Skin of body (tissue), 2 donors: ENCODE measurements around the gene SLC6A5. TPM values are rescaled to one million over a fixed set of nuclear protein-coding genes. Genes with fewer than 3 reads are reported as not detected.
A peak's percentile ranks its signal among the peaks of the same experiment; 100 is the strongest.

Experiments
- DNase-seq: peaks from one replicate; lab custom pipeline; 2025; lab: John Stamatoyannopoulos, UW
- total RNA-seq: library from RNA; depleted of rRNA; stranded (reverse); fragments of >200 nt; gene quantifications from one replicate; pipeline ENCODE4 v1.2.3, GENCODE V29; 2014

SLC6A5 gene
- total RNA-seq, 1 donor from 2014 or later: not detected

DNA sequence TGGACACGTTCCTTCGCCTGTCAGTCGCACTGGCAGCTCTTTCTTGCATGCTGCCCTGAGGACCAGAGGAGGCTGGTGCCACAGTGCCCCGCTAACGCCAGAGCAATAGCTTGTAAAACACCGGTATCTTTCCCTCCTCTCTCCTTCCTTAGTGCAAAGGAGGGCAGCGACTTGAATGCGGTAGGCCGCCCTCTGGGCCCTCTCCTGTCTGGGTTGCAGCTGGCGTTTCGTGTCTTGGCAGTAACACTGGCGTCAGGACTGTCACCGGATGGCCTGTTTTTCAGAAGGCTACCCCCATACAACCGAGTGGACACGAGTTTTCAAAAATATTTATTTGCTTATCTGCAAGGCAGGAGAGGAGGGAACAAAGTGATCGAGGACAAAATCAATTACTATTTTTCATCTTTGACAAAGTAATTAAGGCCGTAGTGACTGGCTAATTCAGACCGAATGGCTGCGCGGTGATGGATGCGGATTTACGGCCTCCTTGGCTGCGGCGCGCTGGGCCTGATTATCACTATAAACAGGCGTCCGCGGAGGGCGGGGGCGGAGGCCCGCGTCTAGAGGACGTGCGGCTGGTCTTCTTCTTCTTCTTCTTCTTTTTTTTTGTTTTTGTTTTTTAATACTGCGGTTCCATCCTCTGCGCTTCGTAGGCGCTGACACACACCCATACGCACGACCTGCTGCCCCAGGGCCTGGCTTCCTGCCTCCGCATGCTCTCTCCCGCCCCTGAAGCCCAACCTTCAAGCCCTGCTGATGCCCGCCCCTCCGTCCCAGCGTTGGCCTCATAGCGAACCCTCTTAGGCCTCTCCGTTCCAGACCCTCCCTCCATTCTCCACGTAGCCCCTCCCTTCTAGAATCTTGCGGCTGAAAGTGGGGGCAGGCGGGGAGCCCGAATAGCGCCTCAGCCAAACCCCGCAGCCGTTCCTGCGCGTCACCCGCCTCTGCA lies 2.9 kb upstream of the SLC6A5 start:
- no peak for DNase-seq

DNA sequence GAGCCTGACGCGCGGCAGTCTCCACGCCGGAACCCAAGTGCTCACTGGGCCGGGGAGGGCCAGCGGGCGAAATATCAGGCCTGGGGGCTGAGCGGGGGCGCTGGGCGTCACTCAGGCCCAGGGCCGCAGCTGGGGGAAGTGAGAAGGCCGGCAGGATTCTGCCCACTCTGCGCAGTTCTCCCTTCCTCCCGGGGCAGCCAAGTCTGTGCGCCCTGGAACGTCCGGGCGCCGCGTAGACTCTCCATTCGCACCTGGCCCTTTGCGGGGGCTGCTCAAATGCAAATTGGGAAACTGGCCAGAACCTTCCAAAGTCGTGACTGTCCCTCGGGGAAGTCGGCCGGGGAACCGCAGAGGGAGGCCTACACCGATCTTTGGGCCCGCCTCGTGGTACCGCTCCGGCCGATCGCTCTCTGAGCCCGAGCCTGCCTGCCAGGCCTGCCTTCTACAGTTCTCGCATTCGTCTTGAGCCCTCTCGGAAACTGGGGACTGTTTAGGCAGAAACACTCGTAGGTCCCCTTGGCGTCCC lies 2.2 kb upstream of the SLC6A5 start:
- DNase-seq: no peak

DNA sequence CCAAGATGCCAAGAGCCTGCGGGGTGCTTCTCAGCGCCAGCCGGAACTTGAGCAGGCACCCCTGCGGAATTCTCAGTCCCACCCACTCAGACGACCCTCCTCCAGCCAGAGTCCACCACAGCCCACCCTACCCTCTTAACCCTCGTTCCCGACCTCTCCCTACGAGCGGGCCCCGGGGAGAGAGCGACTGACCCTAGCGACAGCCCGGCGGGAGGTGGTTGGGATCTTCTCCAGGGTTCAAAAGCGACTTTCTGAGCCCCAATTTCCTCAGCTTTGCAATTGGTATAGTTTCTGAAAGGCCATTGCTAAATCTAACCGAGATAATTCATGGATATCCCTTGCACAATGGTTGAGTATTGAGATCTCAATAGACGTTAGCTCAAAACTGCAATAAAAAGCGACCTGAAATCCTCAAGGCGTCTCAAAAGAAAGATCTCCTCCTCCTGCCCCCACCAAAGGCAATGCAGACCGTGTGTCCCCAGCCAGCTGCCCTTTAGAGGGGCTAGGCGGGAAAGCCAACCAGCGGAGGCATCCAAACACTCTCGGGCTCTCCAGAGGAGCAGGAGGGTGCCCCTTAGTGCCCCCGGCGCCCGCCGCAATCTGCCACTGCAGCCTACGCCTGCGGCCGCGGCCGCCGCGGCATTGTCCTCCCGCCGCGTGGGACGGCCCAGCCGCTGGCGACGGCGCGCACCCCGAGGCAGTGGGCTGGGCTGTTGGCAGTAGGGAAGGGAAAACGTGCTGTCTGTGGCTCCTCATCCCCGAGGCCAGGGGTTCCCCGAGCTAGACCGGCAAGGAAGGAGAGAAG lies 1.5 kb upstream of the SLC6A5 start:
- DNase-seq: no peak

DNA sequence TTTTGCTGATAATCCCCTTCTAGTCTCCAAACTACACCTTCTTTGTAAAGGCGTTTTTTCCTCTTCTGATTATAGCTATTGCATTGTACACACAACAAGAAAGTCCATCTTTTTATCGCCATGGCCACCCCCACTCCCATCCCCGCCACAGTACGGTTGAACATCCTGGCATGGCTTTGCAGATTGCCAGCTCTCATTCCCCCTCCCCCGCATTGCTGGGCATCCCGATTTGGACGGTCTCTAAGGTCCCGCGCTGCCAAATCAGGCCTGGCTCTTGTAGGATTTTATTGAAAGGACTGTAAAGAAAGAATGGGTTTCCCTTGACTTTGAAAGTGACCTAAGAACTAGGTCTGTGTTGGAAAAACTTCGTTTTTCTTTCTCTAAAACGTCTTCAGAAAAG lies 916 bp upstream of the SLC6A5 start:
- DNase-seq: no peak

DNA sequence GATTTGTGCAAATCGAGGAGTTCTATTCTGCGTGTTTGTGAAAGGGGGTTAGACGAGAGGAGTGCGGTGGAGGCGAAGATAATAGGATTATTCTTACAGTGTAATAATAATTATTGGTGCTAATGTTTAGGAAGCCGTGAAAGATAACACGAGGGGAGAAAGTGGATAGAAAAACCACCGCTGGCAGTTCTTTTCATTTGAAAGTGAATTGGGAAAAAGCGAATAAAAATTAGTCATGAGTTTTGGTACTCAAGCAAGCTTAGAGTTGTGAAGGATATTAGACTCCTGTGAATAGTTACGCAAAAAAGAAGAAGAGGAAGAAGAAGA lies 575 bp downstream of the SLC6A5 start:
- no peak for DNase-seq

DNA sequence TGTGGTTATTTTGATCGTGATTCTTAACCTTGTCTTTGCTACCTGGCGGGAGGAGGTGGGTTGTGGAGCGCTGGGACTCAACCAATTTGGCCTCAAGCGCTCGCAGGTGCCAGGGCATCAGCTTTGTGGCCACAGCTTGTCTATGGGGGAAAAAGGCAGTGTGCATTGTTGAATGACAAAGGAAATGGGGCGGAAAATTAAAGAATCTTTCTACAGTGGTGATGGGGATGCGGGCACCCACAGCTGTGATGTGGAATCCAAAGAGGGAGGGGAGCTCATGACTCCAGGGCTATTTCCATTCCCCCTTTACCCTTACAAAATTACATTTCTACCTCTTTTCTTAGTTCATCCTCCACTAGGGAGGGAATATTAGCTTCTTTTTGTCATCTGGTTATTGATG lies 1.1 kb downstream of the SLC6A5 start:
- no peak for DNase-seq

DNA sequence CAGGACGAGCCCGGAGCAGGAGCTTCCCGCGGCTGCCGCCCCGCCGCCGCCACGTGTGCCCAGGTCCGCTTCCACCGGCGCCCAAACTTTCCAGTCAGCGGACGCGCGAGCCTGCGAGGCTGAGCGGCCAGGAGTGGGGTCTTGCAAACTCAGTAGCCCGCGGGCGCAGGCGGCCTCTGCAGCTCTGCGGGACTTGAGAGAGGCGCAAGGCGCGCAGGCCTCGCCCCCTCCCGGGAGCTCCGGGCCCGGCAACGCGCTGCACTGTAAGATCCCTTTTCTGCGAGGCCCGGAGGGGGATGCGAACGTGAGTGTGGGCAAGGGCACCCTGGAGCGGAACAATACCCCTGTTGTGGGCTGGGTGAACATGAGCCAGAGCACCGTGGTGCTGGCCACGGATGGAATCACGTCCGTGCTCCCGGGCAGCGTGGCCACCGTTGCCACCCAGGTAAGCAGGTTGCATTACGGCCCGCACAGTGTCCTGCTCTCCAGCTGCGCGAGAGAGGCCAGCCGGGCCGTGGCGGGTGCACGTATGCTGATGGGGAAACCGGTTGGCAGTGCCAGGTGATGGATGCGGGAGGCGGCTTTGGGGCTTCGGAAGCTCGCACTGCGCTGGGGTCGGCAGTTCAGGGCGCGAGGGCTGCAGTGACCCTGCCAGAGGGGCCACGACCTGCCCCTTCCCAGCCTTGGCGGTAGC lies 2.0 kb downstream of the SLC6A5 start:
- no peak for DNase-seq

DNA sequence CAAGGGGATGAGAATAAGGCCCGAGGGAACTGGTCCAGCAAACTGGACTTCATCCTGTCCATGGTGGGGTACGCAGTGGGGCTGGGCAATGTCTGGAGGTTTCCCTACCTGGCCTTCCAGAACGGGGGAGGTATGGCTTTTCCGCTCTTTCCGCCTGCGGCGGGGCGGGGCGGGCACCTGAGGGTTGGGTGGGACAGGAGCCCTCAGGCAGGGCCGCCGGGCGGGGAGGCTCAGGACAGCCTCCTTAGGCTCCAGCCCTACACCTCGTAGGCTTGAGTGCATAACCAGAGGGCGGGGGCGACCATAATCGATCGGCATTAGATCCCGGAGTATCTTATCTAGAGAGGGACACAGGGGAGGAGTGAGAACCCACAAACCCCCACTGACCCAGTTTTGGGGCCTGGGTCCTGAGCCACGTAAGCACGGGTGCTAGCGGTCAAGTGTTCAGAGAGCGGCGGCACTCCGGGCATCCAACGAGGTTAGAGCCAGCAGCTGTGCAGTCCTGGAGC lies 4.9 kb downstream of the SLC6A5 start:
- no peak for DNase-seq

DNA sequence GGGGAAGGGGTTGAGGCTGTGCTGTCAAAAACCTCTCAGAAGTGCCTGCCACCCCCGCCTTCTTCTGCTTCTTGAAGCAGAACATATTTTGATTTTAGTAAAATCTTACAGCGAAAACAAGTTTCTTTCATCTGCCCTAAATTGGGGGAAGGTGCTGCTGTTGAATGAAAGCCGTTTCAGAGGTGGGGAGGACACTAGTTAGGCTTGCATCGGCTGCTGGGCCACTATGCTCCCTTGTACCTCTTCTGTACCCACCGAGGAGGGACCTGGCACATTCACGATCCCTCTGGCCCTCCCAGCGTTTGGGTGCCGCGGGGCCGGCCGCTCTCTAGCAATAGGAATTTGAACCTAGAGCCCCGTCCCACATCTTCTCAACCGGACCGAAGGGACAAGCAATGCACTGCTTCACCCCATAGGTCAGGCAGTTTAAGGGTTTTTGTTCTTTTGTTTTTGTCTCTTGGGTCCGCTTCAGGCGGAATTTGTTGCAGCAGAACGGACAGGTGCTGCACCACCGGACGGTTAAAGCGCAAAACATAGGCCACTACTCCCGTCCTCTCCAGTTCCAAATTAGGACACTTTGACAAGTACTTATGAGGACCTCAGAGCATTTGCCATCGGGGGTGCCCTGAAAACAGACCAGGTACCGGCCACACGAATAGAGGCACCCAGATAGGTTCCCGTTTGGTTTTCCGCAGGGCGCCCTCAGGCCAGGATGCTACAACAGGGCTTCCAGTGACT lies 5.6 kb downstream of the SLC6A5 start:
- no peak for DNase-seq

DNA sequence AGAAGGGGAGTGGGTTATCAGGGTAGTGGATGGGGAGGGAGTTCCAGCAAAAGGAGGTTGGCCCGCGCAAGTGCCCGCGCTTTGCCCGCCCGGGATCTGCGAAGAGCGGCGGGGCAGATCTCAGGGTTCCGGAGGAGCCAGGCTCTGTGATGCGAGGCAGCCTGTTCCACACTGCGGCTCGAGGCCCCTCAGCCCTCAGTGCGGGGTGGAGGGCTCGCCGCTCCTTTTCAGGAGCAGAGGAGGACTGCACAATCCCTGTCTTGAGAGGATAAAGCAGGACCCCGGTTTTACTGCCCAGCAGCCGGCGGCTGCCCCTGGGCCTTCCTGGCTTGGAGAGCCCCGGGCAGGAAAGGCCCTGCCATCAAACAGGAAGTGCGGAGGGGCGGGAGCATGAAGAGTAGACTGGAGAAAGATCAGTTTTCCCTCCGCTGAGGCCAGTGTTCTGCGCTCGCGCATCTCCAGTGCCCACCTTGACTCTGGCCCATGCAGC lies 6.2 kb downstream of the SLC6A5 start:
- DNase-seq: no peak

DNA sequence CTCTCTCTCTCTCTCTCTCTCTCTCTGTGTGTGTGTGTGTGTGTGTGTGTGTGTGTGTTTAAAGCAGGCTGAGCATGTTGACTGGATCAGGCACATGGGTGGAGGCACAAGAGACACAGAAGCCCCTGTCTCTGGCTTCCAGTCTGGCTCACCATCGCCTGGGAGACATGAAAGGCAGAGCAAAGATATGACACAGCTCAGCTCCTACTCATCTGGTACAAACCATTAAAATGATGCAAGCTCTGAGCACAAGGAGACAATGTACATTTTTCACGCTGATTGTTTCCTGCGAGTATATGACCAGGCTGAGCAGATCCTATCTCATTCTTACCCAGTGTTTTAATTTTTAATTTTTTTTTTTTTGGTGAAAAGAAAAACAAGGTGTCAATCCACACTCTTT lies 9.5 kb downstream of the SLC6A5 start:
- no peak for DNase-seq

DNA sequence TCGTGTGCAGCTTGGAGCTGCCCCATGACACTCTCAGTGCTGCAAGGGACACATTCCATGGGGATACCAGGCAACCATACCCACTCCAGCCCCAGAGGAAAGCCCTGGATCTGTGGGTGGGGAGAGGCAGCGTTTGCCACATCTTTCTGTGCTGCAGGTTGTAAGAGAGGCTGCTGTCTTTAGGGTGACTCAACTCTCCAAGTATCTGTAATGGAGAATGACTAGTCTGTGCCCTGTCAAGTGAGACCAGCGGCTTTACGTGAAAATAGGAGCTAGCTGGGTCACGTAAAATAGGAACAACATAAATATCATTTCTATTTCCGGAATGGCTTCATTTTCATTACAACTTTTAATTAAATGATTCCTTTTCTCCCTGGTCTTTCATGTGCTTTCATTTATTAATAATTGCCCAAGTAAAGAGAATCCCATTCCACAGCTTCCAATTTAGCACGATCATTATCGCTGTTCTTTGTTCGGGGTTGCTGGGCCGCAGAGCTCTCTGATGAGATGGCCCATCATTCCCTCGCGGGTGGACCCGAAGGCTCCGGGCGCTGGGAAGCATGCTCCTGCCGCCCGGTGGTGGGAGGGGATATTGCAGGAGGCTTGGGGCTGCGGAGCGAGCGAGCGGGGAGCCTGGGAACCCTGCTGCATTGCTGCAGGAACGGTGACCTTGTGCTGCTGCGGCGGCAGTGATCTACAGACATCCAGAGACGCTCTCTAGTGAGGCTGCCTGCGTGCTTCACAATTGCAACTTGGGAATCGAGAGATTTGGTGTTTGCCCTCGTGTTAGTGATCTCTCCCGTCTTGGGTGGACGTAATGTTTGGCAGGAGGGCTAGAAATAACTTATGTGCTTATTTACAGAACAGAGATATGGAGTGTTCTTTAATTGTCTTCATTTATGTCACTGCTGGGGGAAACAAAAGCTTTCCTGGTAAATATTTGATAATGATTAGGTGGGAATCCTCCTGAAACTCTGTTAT lies 10.6 kb downstream of the SLC6A5 start:
- DNase-seq: peak; percentile 2

DNA sequence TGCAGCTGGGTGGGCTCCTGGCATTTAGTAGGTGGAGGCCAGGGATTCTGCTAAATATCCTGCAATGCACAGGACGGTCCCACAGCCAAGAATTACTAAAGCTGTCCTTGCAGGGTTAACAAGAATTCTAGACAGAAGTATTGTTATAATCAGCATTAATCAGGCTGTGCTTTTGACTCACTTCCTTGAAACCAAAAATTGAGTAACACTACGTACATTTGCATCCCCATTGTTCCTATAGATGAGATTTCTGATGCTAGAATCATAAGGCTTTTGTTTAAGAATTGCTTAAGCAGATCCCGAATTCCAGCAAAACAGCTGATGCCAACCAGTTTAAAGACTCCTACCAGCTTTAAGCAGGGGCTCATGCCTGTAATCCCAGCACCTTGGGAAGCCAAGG lies 11.4 kb downstream of the SLC6A5 start:
- DNase-seq: no peak

DNA sequence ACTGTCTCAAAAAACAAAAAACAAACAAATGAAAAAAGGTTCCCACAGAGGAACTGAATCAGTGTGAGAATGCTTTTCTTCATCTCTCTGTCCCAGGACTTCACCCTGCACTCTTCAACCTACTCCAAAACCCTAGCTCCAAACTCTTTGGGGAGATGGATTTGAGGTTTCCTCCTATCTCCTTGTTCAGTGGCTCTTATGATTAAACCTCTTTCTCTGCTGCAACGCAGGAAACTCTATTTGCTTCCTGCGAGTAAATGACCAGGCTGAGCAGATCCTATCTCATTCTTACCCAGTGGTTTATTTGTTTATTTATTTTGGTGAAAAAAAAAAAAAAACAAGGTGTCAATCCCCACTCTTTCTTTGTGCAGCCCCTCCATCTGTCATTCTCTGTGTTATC lies 12.0 kb downstream of the SLC6A5 start:
- no peak for DNase-seq

DNA sequence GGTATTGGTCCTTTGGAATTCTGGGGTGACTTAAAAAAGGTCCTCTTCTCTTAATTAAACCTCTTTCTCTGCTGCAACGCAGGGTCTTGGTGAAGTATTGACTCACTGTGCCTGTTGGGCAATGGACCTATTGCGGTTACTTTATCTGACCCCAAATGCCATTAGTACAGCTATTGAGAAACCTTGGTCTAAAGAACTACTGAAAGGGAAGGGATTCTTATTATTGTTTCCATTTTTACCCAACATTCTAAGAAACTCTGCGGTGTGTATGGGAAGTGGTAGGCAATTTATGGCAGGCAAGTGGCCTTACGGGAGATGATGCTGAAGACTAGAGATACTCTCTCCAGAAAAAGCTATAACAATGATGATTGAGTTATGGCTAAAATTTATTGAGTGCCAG lies 12.5 kb downstream of the SLC6A5 start:
- no peak for DNase-seq

DNA sequence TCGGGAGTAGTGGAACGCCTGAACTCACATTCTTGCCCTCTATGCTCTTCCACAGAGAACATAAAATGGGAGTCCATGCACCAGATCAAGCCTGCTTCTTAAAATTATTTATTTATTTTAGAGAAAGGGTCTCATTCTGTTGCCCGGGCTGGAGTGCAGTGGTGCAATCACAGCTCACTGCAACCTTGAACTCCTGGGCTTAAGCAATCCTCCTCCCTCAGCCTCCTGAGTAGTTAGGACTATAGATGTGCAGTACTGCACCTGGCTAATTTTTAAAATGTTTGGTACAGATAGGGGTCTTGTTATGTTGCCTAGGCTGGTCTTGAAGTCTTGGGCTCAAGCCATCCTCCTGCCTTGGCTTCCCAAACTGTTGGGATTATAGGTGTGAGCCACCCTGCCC lies 13.0 kb downstream of the SLC6A5 start:
- DNase-seq: no peak

DNA sequence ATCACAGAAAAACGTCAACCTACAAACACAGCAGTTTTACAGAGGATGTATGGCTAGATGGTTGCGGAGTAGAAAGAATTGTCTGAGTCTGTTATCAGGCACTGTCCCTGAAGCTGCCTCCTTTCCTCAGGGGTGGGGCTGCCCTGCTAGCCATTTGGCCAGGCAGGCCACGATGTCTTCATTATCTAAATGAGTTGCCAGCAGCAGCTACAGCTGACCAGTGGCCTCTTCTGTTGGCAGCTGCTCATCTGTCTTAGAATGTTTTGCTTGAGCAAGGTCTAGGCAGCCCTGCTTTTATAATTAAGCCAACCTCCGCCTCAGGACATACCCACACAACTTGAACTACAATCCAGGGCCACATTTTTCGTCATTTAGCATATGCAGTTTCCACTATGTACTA lies 17.5 kb downstream of the SLC6A5 start:
- DNase-seq: no peak

DNA sequence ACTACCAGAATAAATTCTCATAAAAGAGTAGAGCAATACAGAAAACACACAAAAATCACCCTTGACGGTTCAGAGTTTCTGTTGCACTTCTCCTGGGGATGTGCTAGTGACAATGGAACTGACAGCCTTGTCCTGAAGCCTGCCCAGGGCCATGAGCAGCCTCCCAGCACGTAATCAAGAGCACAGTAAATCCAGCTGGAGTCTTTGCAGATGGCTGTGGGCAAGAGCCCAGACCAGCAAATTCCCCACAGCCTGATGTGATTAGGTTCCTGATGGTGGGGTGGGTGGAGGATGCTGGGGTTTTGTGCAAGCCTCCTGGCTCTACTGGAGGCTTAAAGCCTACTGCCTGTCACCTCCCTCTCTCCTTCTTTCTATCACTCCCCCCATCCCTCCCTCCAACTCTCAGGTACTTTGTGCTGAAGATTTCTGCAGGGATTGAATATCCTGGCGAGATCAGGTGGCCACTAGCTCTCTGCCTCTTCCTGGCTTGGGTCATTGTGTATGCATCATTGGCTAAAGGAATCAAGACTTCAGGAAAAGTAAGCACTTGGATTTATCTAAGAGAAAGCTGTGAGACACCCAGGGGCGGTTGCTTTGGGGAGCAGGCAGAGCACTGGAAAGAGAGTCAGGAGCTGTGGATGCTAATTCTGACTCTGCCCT lies 18.1 kb downstream of the SLC6A5 start:
- DNase-seq: no peak

DNA sequence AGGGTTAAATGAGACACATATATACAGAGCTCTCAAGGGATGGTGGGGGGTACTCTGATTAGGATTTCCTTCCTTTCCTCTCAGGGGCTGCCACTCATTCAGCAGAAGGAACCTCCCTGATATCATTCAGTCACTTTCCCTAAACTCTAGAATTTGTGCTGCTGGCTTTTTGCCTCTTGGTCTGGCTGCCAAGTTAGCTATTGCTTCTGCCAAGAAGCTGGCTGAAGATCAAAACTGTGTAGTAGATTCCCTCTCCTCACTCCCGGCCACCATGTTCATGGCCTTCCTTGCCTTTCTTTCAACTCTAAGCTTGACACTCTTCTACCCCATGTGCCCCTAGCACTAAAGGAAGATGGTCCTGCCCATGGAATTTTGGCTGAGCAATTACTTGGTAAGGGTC lies 18.7 kb downstream of the SLC6A5 start:
- DNase-seq: no peak
